Central memory CD8-positive, alpha-beta T cell (primary cell): ENCODE results near the gene SPHK2.
A peak's percentile ranks its signal among the peaks of the same experiment; 100 is the strongest.

Experiments
- ATAC-seq: fragments of 150-1000 bp; cut with Tn5 transposase; replicated peaks from 2 replicates; pipeline ENCODE4 v1.10.0; 2022; ENCODE audit warnings: mild to moderate bottlenecking, moderate FRiP score, moderate number of reproducible peaks; ENCODE audit not compliant: poor library complexity, severe bottlenecking; ENCODE audit errors: extremely low read depth
- DNase-seq, 2 donors: peaks; one replicate each; pipeline ENCODE4 v3.0.0; 2021; ENCODE audit warnings: low spot score in 2 of 2
- H3K27ac Mint-ChIP-seq: one replicate; pipeline ENCODE4 v1.8.0; 2022; ENCODE audit warnings: low read depth, mild to moderate bottlenecking, moderate library complexity, mixed read lengths
- H3K27me3 Mint-ChIP-seq: one replicate; pipeline ENCODE4 v1.8.0; 2022; ENCODE audit warnings: mixed read lengths
- H3K36me3 Mint-ChIP-seq: one replicate; pipeline ENCODE4 v1.8.0; 2022; ENCODE audit warnings: mild to moderate bottlenecking, moderate library complexity, mixed read lengths; ENCODE audit not compliant: insufficient read depth
- H3K4me1 Mint-ChIP-seq: one replicate; pipeline ENCODE4 v1.8.0; 2022; ENCODE audit warnings: mixed read lengths
- H3K4me3 Mint-ChIP-seq: one replicate; pipeline ENCODE4 v1.8.0; 2022; ENCODE audit warnings: mild to moderate bottlenecking, moderate library complexity, mixed read lengths
- H3K9me3 Mint-ChIP-seq: one replicate; pipeline ENCODE4 v1.8.0; 2022; ENCODE audit warnings: mixed read lengths

The SPHK2 gene

GRCh38 chr19:48595171-48595570, 24.1 kb upstream of the SPHK2 start:
- H3K36me3 Mint-ChIP-seq = peaks cover 4% of the 10 kb centered on the region
- H3K27ac Mint-ChIP-seq = peak overlapping the region; percentile 0
- peak overlapping the region; percentile 1 for H3K4me3 Mint-ChIP-seq

GRCh38 chr19:48595833-48596232, 23.5 kb upstream of the SPHK2 start:
- Mint-ChIP-seq H3K9me3 (no peaks in the 10 kb centered on the region), H3K27me3 (peaks cover 9% of the 10 kb centered on the region), H3K4me3 (peak overlapping the region; percentile 1), H3K4me1 (peaks cover 15% of the 10 kb centered on the region), H3K36me3 (peaks cover 4% of the 10 kb centered on the region), H3K27ac (peak overlapping the region; percentile 0)
- DNase-seq (no peak), ATAC-seq (no peak)

More at GRCh38 chr19:48595171-48595570, 24.1 kb upstream of the SPHK2 start:
- peaks cover 15% of the 10 kb centered on the region for H3K4me1 Mint-ChIP-seq
- no peaks in the 10 kb centered on the region for H3K9me3 Mint-ChIP-seq
- no peak for DNase-seq
- H3K27me3 Mint-ChIP-seq = peaks cover 9% of the 10 kb centered on the region
- ATAC-seq = no peak

GRCh38 chr19:48596237-48596636, 23.1 kb upstream of the SPHK2 start:
- H3K4me3 Mint-ChIP-seq = peak overlapping the region; percentile 1
- H3K27me3 Mint-ChIP-seq = peaks cover 9% of the 10 kb centered on the region
- DNase-seq = no peak
- no peak for ATAC-seq
- peak overlapping the region; percentile 0 for H3K27ac Mint-ChIP-seq
- no peaks in the 10 kb centered on the region for H3K9me3 Mint-ChIP-seq
- H3K36me3 Mint-ChIP-seq = peaks cover 4% of the 10 kb centered on the region
- H3K4me1 Mint-ChIP-seq = peaks cover 15% of the 10 kb centered on the region

- ATAC-seq (peak; percentile 89), DNase-seq (no peak)
- peak overlapping the region; percentile 57 for H3K4me3 Mint-ChIP-seq
- peaks cover 15% of the 10 kb centered on the region for H3K4me1 Mint-ChIP-seq
- H3K36me3 Mint-ChIP-seq = peaks cover 4% of the 10 kb centered on the region
- H3K9me3 Mint-ChIP-seq = no peaks in the 10 kb centered on the region
- H3K27me3 Mint-ChIP-seq = peaks cover 9% of the 10 kb centered on the region
- H3K27ac Mint-ChIP-seq = peak overlapping the region; percentile 57
Measured at GRCh38 chr19:48596679-48597465, 22.4 kb upstream of the SPHK2 start.

GRCh38 chr19:48598996-48599700, 20.2 kb upstream of the SPHK2 start:
- Mint-ChIP-seq H3K4me1 (peaks cover 6% of the 10 kb centered on the region), H3K27me3 (peaks cover 9% of the 10 kb centered on the region), H3K4me3 (no peak overlapping the region), H3K27ac (no peak overlapping the region), H3K9me3 (no peaks in the 10 kb centered on the region), H3K36me3 (peaks cover 4% of the 10 kb centered on the region)
- no peak for ATAC-seq
- DNase-seq = no peak

GRCh38 chr19:48600679-48601417, 18.5 kb upstream of the SPHK2 start:
- no peak for ATAC-seq
- H3K9me3 Mint-ChIP-seq = no peaks in the 10 kb centered on the region
- H3K4me3 Mint-ChIP-seq = no peak overlapping the region
- no peaks in the 10 kb centered on the region for H3K4me1 Mint-ChIP-seq
- DNase-seq = no peak
- H3K27ac Mint-ChIP-seq = no peak overlapping the region
- peaks cover 9% of the 10 kb centered on the region for H3K27me3 Mint-ChIP-seq
- H3K36me3 Mint-ChIP-seq = peaks cover 2% of the 10 kb centered on the region

- no peaks in the 10 kb centered on the region for H3K9me3 Mint-ChIP-seq
- no peak overlapping the region for H3K27ac Mint-ChIP-seq
- no peak for ATAC-seq
- peaks cover 1% of the 10 kb centered on the region for H3K36me3 Mint-ChIP-seq
- no peak for DNase-seq
- H3K27me3 Mint-ChIP-seq = peaks cover 9% of the 10 kb centered on the region
- no peak overlapping the region for H3K4me3 Mint-ChIP-seq
- no peaks in the 10 kb centered on the region for H3K4me1 Mint-ChIP-seq
Measured at GRCh38 chr19:48603001-48603400, 16.3 kb upstream of the SPHK2 start.

- Mint-ChIP-seq H3K9me3 (no peaks in the 10 kb centered on the region), H3K4me1 (no peaks in the 10 kb centered on the region), H3K27ac (no peak overlapping the region), H3K4me3 (no peak overlapping the region), H3K36me3 (peaks cover 1% of the 10 kb centered on the region), H3K27me3 (peaks cover 6% of the 10 kb centered on the region)
- ATAC-seq = no peak
- DNase-seq = no peak
Measured at GRCh38 chr19:48603449-48603848, 15.9 kb upstream of the SPHK2 start.

- no peak overlapping the region for H3K4me3 Mint-ChIP-seq
- peaks cover 2% of the 10 kb centered on the region for H3K27me3 Mint-ChIP-seq
- H3K27ac Mint-ChIP-seq = no peak overlapping the region
- peaks cover 3% of the 10 kb centered on the region for H3K4me1 Mint-ChIP-seq
- ATAC-seq (no peak), DNase-seq (no peak)
- peaks cover 1% of the 10 kb centered on the region for H3K36me3 Mint-ChIP-seq
- no peaks in the 10 kb centered on the region for H3K9me3 Mint-ChIP-seq
Measured at GRCh38 chr19:48603850-48604249, 15.5 kb upstream of the SPHK2 start.

GRCh38 chr19:48606463-48607358, 12.6 kb upstream of the SPHK2 start, which contains the start of gene SPACA4:
Gene SPACA4 (plus strand): TSS chr19:48606742. CDS start chr19:48606979, 237 bp downstream.
- Mint-ChIP-seq H3K27ac (no peak within 1 kb of the TSS), H3K36me3 (peaks cover 1% of the 10 kb centered on the region), H3K4me3 (no peak within 1 kb of the TSS), H3K27me3 (no peaks in the 10 kb centered on the region), H3K9me3 (no peaks in the 10 kb centered on the region), H3K4me1 (peaks cover 5% of the 10 kb centered on the region)
- DNase-seq (no peak), ATAC-seq (no peak)

GRCh38 chr19:48607359-48607755, 11.9 kb upstream of the SPHK2 start:
- no peak for DNase-seq
- H3K27ac Mint-ChIP-seq = no peak overlapping the region
- H3K4me3 Mint-ChIP-seq = no peak overlapping the region
- peaks cover 5% of the 10 kb centered on the region for H3K4me1 Mint-ChIP-seq
- no peaks in the 10 kb centered on the region for H3K9me3 Mint-ChIP-seq
- ATAC-seq = no peak
- no peaks in the 10 kb centered on the region for H3K27me3 Mint-ChIP-seq
- peaks cover 1% of the 10 kb centered on the region for H3K36me3 Mint-ChIP-seq

- Mint-ChIP-seq H3K27me3 (no peaks in the 10 kb centered on the region), H3K9me3 (no peaks in the 10 kb centered on the region), H3K4me1 (peaks cover 8% of the 10 kb centered on the region), H3K36me3 (peaks cover 3% of the 10 kb centered on the region), H3K27ac (peak overlapping the region; percentile 71), H3K4me3 (no peak overlapping the region)
- peak; percentile 81 for ATAC-seq
- DNase-seq = peak in 1 of 2 donors; percentile 34
Measured at GRCh38 chr19:48608798-48609263, 10.5 kb upstream of the SPHK2 start.
